HUES64 (cell line): ENCODE measurements around the gene EDEM2.
"Not testable (repeated sequence)": the region's sequence is repeated elsewhere in the genome, so short reads cannot be mapped to it uniquely, and the experiment has no call there.

Source experiments
- H3K27ac ChIP-seq: 2 replicates; pipeline ENCODE4 v1.7.0; 2013; ENCODE audit warnings: low read depth, low read length, inconsistent platforms
- H3K27me3 ChIP-seq: 2 replicates; pipeline ENCODE4 v1.6.1; 2013; ENCODE audit warnings: mild to moderate bottlenecking, low read length; ENCODE audit not compliant: insufficient read depth
- H3K36me3 ChIP-seq: 2 replicates; pipeline ENCODE4 v1.6.1; 2013; ENCODE audit warnings: mild to moderate bottlenecking, low read length; ENCODE audit not compliant: insufficient read depth
- H3K4me1 ChIP-seq: 2 replicates; pipeline ENCODE4 v1.6.1; 2013; ENCODE audit warnings: mild to moderate bottlenecking, low read length, moderate library complexity; ENCODE audit not compliant: insufficient read depth
- H3K4me3 ChIP-seq: 2 replicates; pipeline ENCODE4 v1.5.1; 2013; ENCODE audit warnings: mild to moderate bottlenecking, low read length, moderate library complexity
- H3K9ac ChIP-seq: 2 replicates; pipeline ENCODE4 v1.6.1; 2013; ENCODE audit warnings: mild to moderate bottlenecking, low read depth, low read length
- H3K9me3 ChIP-seq: 2 replicates; pipeline ENCODE4 v1.6.1; 2013; ENCODE audit warnings: low read depth, low read length; ENCODE audit not compliant: insufficient read depth
- WGBS: fragments of 150-250, 120-280 bp; methylation state at CpG from one replicate; pipeline ENCODE4 v1.1.7; 2013; ENCODE audit warnings: missing lambda C conversion rate; 5-methylcytosine and 5-hydroxymethylcytosine counted together

The EDEM2 gene

GRCh38 chr20:35166242-35166830 is 19.2 kb upstream of the EDEM2 start:
- Histone ChIP-seq H3K9ac (peak overlapping the region; percentile 11), H3K27ac (peak overlapping the region; percentile 59; the same call in 1 of the 2 replicates), H3K4me3 (no peak overlapping the region)

DNA sequence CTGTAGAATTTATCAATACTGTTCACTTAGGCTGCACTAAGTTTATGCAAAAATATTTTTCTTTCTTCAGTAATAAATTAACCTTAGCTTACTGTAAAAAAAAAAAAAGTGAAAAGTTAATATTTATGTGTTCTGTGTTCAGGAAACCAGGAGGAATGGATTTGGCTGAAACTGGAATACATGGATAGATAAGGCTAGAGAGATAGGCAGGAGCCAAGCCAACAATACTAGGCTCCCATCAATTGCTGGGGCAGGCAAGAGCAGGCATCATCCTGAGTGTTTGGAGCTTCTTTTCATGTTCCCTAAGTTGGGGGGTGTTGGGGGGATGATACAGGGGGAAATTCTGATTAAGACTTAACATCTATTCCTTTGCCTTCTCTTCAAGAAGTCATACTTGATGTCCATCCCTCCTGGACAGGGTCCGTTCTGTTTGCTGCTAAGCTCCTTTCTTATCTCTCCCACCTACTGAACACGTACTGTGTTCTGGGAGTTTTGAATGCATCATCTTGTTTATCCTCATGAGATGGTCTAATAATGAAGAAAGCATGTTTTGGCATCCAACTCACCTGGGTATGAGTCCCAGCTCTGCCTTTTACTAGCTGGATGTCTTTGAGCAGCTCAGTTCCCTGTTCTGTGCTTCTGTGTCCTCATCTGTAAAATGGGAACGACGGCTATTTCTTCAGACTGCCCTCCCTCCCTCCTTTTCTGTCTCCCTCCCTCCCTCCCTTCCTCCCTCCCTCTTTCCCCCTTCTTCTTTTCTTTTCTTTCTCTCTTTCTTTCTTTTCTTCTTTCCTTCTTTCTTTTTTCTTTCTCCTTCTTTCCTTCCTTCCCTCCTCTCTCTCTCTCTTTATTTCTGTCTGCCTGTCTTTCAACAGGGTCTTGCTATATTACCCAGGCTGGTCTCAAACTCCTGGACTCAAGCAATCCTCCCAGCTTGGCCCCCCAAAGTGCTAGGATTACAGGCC is 18.4 kb upstream of the EDEM2 start:
- no peak overlapping the region; the same call in 1 of the 2 replicates for H3K27ac ChIP-seq
- no peaks in the 10 kb centered on the region for H3K27me3 ChIP-seq
- H3K9ac ChIP-seq, result no peak overlapping the region
- 75% methylated on average over 4 of the region's 4 CpGs for WGBS
- no peaks in the 10 kb centered on the region for H3K9me3 ChIP-seq
- no peak overlapping the region for H3K4me3 ChIP-seq
- peaks cover 6% of the 10 kb centered on the region; the same call in 1 of the 2 replicates for H3K4me1 ChIP-seq
- H3K36me3 ChIP-seq, result no peaks in the 10 kb centered on the region

More at GRCh38 chr20:35166242-35166830, 19.2 kb upstream of the EDEM2 start:
- Histone ChIP-seq H3K9me3 (no peaks in the 10 kb centered on the region), H3K27me3 (no peaks in the 10 kb centered on the region), H3K36me3 (no peaks in the 10 kb centered on the region), H3K4me1 (peaks cover 10% of the 10 kb centered on the region)
- WGBS, result 38% methylated on average over 5 of the region's 5 CpGs

- H3K4me3 ChIP-seq, H3K27me3 ChIP-seq, H3K9me3 ChIP-seq, H3K9ac ChIP-seq, H3K36me3 ChIP-seq, H3K27ac ChIP-seq, H3K4me1 ChIP-seq: not testable (repeated sequence)
Observed at GRCh38 chr20:35164531-35164930, 17.4 kb upstream of the EDEM2 start.

GRCh38 chr20:35160341-35160740 is 13.2 kb upstream of the EDEM2 start:
- H3K27me3 ChIP-seq, H3K27ac ChIP-seq, H3K4me3 ChIP-seq, H3K36me3 ChIP-seq, H3K9me3 ChIP-seq, H3K4me1 ChIP-seq, H3K9ac ChIP-seq: not testable (repeated sequence)
- 95% methylated on average over 5 of the region's 5 CpGs for WGBS

DNA sequence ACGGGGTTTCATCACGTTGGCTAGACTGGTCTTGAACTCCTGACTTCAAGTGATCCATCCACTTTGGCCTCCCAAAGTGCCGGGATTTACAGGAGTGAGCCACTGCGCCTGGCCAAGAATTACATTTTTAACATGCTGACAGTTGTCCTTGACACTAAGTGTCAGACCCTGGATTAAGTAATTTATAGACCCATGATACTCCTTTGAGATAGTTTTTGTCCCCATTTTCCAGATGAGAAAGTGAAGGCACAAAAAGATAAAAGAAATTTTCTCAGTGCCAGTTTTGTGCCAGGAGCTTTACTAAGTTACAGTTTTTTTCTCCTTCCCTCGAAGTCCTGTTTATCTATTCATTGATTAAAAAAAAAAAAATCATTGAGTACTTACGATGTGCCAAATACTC is 9.8 kb upstream of the EDEM2 start:
- no peaks in the 10 kb centered on the region for H3K4me1 ChIP-seq
- WGBS, result 87% methylated on average over 5 of the region's 6 CpGs
- no peaks in the 10 kb centered on the region for H3K27me3 ChIP-seq
- H3K36me3 ChIP-seq, result no peaks in the 10 kb centered on the region
- H3K9ac ChIP-seq, result no peak overlapping the region
- peaks cover 4% of the 10 kb centered on the region; the same call in 1 of the 2 replicates for H3K9me3 ChIP-seq
- H3K4me3 ChIP-seq, result no peak overlapping the region
- no peak overlapping the region for H3K27ac ChIP-seq

GRCh38 chr20:35155936-35156335 is 8.8 kb upstream of the EDEM2 start:
- no peaks in the 10 kb centered on the region for H3K27me3 ChIP-seq
- no peaks in the 10 kb centered on the region for H3K4me1 ChIP-seq
- H3K4me3 ChIP-seq, result no peak overlapping the region
- H3K27ac ChIP-seq, result no peak overlapping the region
- no peaks in the 10 kb centered on the region for H3K36me3 ChIP-seq
- peaks cover 4% of the 10 kb centered on the region; the same call in 1 of the 2 replicates for H3K9me3 ChIP-seq
- 89% methylated on average over 1 of the region's 2 CpGs for WGBS
- H3K9ac ChIP-seq, result no peak overlapping the region

- 92% methylated on average over 3 of the region's 4 CpGs for WGBS
- Histone ChIP-seq H3K9me3 (peaks cover 4% of the 10 kb centered on the region; the same call in 1 of the 2 replicates), H3K4me3 (no peak overlapping the region), H3K4me1 (peaks cover 6% of the 10 kb centered on the region; the same call in 1 of the 2 replicates), H3K27ac (no peak overlapping the region), H3K27me3 (no peaks in the 10 kb centered on the region), H3K9ac (no peak overlapping the region), H3K36me3 (no peaks in the 10 kb centered on the region)
Observed at GRCh38 chr20:35151736-35152135, 4.6 kb upstream of the EDEM2 start.

- H3K9ac ChIP-seq, result no peak overlapping the region
- WGBS, result 97% methylated on average over 4 of the region's 6 CpGs
- H3K9me3 ChIP-seq, result peaks cover 4% of the 10 kb centered on the region; the same call in 1 of the 2 replicates
- H3K36me3 ChIP-seq, result no peaks in the 10 kb centered on the region
- no peaks in the 10 kb centered on the region for H3K27me3 ChIP-seq
- no peak overlapping the region for H3K27ac ChIP-seq
- H3K4me3 ChIP-seq, result no peak overlapping the region
- H3K4me1 ChIP-seq, result peaks cover 10% of the 10 kb centered on the region; the same call in 1 of the 2 replicates
Observed at GRCh38 chr20:35150846-35151579, 3.9 kb upstream of the EDEM2 start.

DNA sequence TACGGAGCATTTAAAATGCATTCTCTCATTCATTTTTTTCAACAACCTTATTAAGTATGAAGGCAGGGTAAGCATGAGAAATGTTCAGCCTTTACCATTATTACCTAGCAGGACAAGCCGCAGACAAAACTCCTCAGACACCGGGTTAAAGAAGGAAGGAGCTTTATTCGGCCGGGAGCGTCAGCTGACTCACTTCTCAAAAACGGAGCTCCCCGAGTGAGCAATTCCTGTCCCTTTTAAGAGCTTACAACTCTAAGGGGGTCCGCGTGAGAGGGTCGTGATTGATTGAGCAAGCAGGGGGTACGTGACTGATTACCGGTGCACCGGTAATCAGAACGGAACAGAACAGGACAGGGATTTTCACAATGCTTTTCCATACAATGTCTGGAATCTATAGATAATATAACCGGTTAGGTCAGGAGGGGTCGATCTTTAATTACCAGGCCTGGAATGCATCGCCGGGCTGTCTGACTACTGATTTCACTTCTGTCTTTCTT is 487 bp upstream of the EDEM2 start:
- peaks cover 12% of the 10 kb centered on the region; the same call in 1 of the 2 replicates for H3K4me1 ChIP-seq
- H3K9ac ChIP-seq, result peak overlapping the region; percentile 64
- not testable (repeated sequence) for H3K36me3 ChIP-seq, H3K9me3 ChIP-seq, H3K27me3 ChIP-seq
- H3K4me3 ChIP-seq, result peak overlapping the region; percentile 87
- 10% methylated on average over 18 of the region's 19 CpGs for WGBS
- H3K27ac ChIP-seq, result peak overlapping the region; percentile 73; the same call in 1 of the 2 replicates

GRCh38 chr20:35146299-35146919 is 727 bp downstream of the EDEM2 start:
- Histone ChIP-seq H3K27ac (peak overlapping the region; percentile 73; the same call in 1 of the 2 replicates), H3K9ac (peak overlapping the region; percentile 65), H3K27me3 (no peaks in the 10 kb centered on the region), H3K4me1 (peaks cover 12% of the 10 kb centered on the region; the same call in 1 of the 2 replicates), H3K36me3 (peaks cover 17% of the 10 kb centered on the region), H3K9me3 (no peaks in the 10 kb centered on the region), H3K4me3 (peak overlapping the region; percentile 87)
- 4% methylated on average over 23 of the region's 23 CpGs for WGBS
